NCI-H1105 treated with DMSO at 0.1 percent for 48 hours (cell line): ENCODE measurements around the gene CNTNAP1.
A peak's percentile ranks its signal among the peaks of the same experiment; 100 is the strongest.

Experiments used
- DNase-seq: peaks from one replicate; lab custom pipeline; 2025; lab: John Stamatoyannopoulos, UW

CNTNAP1 gene

GRCh38 chr17:42685831-42686230 lies 3.5 kb downstream of the CNTNAP1 start:
- DNase-seq: no peak

DNA sequence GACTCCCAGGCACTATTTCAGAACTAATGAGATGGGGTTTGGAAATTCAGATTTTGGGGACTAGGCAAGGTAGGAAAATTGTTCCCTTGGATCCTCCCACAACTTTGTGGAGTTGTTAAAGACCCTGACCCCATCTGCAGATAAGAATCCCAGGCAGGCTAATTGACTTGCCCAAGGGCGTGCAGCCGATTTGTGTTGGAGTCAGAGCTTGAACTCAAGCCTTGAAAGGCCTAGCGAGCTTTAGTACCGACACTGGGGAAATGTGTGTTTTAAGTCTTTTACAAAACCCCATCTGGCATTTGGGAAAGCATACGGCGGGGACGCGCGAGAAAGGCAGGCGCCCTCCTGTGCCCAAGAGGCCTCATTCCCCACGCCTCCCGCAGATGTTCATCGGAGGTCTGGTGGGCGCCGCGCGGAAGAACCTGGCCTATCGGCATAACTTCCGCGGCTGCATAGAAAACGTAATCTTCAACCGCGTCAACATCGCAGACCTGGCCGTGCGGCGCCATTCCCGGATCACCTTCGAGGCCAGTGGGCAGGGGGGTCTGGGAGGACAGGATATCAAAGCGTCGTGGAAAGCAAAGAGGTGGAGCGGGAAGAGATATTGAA lies 4.3 kb downstream of the CNTNAP1 start:
- DNase-seq: no peak

GRCh38 chr17:42687707-42688320 lies 5.5 kb downstream of the CNTNAP1 start:
- no peak for DNase-seq

- DNase-seq: no peak
Observed at GRCh38 chr17:42690596-42690995, 8.3 kb downstream of the CNTNAP1 start.

GRCh38 chr17:42691021-42691545 lies 8.8 kb downstream of the CNTNAP1 start:
- DNase-seq: no peak

- no peak for DNase-seq
Observed at GRCh38 chr17:42692489-42692888, 10.2 kb downstream of the CNTNAP1 start.

GRCh38 chr17:42694524-42694923 lies 12.2 kb downstream of the CNTNAP1 start:
- no peak for DNase-seq

- DNase-seq: no peak
Observed at GRCh38 chr17:42695500-42695899, 13.2 kb downstream of the CNTNAP1 start.

DNA sequence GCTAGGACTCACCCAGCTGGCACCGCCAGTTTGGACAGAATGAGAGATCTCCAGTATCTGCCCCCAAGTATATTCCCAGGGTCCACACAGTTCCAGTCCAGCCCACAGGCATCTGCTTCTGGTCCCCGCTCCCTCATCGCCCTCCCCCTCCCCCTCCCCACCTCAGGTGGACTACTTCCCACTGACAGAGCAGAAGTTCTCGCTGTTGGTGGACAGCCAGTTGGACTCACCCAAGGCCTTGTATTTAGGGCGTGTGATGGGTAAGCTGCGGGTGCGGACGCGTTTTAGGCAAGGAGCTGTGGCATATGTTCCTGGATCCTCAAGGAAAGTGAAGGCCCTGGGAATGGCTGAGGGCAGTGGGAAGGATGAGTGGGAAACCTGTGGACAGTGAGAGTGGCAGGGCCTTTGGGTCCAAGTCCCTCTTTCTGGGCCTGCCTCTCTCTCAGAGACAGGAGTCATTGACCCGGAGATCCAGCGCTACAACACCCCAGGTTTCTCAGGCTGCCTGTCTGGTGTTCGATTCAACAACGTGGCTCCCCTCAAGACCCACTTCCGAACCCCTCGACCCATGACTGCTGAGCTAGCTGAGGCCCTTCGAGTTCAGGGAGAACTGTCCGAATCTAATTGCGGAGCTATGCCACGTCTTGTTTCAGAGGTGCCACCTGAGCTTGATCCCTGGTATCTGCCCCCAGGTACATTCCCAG lies 14.9 kb downstream of the CNTNAP1 start:
- DNase-seq: no peak

DNA sequence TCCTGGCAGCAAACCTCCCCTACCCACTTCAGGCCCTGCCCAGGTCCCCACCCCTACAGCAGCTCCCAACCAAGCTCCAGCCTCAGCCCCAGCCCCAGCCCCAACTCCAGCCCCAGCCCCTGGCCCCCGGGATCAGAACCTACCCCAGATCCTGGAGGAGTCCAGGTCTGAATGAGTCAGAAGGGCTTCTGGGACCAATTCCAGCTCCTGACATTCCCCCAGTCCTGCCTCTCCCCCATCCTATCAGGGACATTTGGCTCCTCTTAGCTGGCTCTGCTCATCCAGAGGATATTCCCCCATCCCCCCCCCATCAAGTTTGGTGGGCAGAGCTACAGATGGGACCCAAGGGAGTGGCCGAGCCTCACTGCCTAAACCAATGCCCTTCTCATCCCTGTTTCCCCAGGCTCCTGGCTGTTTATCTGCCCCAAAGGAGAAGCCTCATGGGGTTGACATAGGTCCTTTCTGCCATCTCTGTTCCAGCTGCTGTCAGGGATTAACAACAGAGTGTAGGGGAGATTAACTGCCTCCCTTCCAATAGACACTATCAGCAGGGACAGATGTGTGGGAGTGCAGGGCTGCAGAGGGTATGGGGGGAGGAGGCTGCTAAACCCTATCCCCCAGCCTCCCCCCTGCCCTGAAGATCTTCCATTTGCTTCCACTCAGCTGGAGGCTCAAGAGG lies 16.5 kb downstream of the CNTNAP1 start:
- no peak for DNase-seq

- no peak for DNase-seq
Observed at GRCh38 chr17:42699415-42699740, 17.0 kb downstream of the CNTNAP1 start.

DNA sequence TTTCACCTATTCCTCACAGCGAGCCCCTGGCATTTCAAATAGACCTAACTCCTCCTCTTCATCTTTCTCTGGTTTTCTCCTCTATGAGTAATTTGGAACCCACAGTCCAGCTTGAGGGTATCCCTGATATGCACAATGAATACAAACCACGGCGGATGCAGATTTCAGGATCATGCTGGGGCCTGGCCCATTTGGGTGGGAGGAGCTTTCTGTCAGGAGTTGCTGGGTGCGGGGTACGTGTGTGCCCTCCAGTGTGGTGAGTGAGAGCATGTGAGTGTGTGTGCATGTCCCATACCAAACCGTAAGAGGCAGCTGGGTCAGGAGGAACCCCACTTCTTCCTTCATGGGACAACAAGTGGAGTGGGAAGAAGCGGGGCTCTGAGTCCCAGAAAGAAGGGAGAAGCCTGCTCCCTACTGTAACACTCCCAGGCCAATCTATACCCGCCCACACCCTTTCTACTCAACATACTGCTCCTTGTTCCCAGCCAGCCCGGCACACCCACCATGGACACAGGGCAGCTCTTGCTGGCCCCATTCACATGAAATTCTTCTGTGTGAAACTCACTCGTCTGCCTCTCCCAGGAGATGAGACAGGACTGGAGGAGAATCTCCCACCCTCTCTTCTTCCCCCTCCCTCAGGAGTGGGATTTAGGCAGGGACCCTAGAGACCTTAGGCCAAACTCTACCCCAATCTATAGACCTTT lies 18.4 kb downstream of the CNTNAP1 start:
- no peak for DNase-seq

DNA sequence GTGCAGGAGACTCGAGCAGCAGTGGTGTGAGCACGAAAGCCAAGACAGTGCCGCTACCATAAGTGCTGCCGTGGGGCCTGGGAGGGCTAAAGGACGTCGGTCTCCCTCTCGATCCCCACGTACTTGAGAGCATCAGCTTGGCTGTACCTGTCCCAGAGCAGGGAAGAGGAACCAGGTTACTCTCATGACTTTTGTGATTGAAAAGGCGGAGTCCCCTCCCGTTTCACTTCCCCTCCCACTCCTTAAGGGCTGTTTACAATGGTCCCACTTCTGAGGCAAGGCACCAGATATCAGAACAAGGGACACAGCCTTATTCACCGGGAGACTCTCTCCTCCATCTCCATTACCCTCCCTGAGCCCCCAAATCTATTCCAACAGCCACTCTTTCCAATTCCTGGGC lies 20.1 kb downstream of the CNTNAP1 start:
- no peak for DNase-seq

DNA sequence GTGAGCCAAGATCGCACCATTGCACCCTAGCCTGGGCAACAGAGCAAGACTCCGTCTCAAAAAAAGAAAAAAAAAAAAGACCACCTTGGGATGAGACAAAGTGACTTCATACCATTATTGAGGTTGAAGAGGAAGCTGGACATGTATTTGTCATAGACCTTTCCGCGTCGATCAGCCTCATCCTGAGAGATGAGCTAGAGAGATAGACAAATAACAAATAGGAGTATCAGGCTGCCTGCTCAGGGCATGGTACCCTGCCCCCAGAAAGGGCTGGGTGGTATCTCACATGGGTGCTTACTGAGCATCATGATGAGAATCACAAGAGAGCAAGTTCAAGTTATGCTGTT lies 22.1 kb downstream of the CNTNAP1 start:
- no peak for DNase-seq

- no peak for DNase-seq
Observed at GRCh38 chr17:42704837-42705494, 22.6 kb downstream of the CNTNAP1 start.

- DNase-seq: no peak
Observed at GRCh38 chr17:42706732-42707131, 24.4 kb downstream of the CNTNAP1 start.

DNA sequence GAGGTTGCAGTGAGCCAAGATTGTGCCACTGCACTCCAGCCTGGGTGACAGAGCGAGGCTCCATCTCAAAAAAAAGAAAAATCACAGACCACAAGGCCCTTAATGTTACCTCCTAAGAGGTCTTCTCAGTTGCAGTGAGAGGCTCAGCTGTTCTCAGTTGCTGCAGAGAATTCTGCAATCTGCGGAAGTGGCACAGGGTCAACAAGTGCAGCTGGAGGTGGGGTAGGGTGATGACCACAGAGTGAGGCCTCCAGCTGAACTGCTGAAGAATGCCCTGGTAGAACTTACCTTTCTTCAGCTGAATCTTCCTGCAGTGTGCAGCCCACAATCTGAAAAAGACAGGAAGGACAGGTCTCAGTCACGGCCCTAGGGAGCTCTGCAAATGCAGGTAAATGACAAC lies 26.3 kb downstream of the CNTNAP1 start:
- DNase-seq: no peak

DNA sequence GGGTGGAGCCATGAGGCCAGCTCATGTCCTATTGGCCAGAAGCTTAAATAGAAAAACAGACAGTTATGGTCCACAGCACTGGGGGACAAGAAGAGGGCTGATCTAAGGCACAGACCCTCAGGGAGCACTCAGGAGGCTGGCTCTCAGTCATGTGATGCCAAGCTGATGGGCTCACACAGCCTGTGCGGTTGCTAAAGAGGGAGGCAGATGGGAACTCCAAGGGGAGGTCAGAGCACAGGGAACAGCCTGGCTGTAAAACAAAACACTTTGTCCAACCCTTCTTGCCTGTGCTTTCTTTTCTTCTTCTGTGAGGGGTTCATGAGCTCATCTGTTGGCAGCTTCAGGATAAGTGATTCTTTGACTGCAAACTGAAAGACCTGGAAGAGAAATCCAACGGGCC lies 27.2 kb downstream of the CNTNAP1 start:
- DNase-seq: no peak

DNA sequence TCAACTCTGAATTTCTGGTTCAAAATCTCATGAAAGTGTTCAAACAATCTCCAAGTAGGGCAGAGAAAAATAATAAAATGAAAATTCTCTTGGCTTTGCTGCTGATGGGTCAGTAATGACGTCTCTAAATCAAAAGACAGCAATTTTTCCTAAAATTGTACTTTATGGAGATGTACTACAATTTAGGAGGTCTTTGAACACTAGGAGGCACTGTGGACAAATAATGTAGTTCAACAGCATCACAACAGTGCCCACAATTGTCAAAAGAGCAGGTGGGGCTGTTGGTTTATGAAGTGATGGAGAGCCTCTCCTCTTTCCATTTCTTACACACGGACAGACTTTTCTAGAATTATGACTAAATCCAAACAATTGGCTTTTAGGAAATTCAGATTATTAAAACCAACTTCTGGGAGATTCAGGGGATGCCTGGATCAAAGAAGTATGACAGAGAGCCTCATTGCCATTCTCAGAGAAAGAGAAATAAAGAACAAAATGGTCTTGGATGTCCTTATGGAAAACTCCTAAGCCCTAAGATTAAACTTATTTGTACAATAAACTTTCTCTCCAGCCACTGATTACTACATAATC lies 38.8 kb downstream of the CNTNAP1 start:
- DNase-seq: peak; percentile 67

- no peak for DNase-seq
Observed at GRCh38 chr17:42723636-42724035, 41.3 kb downstream of the CNTNAP1 start.

DNA sequence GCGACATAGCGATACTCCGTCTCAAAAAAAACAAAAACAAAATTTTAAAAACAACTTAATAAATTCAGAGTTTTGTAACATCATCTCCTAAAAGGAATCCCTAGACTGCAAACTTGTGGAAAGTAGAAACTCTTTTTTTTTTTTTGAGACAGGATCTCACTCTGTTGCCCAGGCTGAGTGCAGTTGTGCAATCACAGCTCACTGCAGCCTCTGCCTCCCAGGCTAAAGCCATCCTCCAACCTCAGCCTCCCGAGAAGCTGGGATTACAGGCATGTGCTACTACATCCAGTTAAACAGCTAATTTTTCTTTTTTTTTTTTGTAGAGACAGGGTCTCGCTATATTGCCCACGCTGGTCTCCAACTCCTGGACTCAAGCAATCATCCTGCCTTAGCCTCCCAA lies 42.8 kb downstream of the CNTNAP1 start:
- DNase-seq: no peak
